GM10847 (cell line): ENCODE measurements around the gene BCO2.

Experiments
- POLR2A ChIP-seq: IDR thresholded peaks from 2 replicates; pipeline ENCODE4 v1.6.1; 2011; ENCODE audit not compliant: insufficient read length; ENCODE audit errors: extremely low read depth

The BCO2 gene

DNA sequence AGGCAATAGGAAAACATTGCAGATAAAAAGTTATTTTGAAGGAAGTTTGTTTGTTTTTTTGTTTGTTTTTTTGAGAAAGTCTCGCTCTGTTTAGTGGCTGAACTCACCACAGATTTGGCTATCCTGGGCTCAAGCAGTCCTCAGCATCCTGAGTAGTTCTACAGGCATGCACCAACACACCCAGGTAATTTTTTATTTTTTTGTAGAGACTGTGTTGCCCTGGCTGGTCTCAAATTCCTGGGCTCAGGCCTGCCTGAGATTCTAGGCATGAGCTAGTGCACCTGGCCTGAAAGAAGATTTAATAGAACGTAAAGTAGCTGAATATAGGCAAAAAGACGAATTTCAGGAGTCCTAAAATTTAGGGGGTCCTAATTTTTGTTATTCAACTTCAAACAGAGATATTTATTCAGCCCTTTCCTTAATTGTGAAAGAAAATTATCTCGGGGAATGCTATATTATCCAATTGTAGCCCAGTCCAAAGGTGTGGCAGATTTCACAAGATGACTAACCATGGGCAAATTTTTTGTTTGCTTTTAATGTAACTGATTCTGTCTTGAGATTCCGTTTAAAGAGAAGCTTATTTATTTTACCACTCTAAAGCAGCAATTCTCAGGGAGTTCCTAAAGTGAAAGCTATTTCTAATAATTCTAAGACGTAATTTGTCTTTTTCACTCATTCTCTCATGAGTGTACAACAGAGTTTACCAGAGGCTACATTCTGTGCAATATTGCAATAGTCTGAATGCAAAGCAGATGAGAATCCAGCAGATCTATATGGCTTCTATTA lies 12.4 kb upstream of the BCO2 start:
- TF ChIP-seq POLR2A, result no peak

DNA sequence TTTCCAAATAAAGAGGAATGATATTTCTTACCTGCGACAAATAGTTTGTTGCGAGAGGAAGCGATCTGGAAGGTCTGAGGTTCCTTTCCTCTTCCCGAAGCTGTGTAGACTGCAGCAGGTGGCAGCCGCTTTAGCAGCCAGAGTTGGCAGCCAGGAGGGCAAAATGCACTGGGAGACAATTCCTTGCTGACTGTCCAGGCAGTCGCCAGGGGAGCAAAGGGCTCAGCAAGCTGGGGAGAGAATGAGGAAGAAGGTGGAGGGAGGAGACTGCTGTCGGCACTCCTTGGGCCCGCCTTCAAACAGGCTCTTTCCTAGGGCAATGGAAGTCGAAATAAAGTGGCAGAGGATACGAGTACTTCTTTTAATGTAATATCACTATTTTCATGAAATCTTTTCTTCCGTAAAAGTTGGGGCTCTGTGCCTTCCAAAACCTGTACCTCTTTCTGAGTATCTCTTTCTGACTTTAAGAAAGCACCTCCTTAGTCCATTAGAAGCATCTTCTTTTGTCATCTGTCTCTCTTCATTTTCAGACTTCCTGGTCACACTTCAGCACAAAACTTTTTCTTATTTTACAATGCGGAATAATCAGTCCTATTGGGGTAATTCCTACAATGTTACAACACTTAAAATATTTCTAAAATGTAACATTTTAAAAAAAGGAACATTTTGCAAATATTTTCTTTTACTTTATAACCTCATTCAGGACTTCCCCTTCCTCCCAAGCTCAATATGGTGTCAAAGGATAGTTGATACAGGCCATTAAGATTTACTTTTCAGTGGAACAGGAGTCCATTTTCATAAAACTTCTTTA lies 11.2 kb upstream of the BCO2 start, which contains the start of gene IL18:
Gene IL18 (minus strand): TSS at position 220 of the 811 bp plus-strand sequence. CDS start 9,041 bp downstream, outside the sequence.
- no peak for TF ChIP-seq POLR2A

DNA sequence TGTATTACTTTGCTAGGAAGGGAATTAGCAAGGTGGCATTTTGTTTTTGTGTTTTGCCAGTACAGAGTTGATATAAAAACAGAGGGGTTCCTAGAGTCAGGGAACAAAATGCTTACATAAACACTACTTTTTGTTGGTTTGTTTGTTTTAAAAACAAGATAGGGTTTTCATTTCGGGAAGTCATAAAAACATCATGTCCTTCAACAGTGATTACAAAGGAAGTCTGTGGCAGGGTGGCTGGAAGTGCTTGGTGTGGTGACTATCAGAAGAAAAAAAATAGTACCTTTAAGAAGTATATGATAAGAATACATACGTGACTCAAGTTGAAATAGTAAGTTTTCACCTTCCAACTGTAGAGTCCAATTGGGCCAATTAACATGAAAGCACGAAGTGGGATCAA lies 10.3 kb upstream of the BCO2 start:
- no peak for TF ChIP-seq POLR2A

DNA sequence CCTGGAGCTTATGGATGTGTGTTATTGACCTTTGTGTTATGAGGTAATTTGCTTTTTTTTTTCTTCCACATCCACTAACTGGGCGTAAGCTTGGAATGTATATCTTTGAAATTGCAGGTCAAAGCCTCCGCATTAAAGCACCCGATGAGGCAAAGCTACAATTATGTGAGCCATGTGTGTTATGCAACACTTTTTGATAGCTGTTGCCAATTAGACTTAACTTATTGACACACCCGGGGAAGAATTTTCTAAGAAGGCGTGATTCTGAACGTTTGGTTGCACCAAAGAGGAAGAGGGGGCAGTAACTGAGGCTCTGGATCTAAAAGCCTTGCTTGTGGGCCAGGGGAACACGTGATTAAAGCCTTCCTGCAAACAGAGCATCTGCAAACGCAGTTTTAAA lies 8.8 kb upstream of the BCO2 start:
- no peak for TF ChIP-seq POLR2A

DNA sequence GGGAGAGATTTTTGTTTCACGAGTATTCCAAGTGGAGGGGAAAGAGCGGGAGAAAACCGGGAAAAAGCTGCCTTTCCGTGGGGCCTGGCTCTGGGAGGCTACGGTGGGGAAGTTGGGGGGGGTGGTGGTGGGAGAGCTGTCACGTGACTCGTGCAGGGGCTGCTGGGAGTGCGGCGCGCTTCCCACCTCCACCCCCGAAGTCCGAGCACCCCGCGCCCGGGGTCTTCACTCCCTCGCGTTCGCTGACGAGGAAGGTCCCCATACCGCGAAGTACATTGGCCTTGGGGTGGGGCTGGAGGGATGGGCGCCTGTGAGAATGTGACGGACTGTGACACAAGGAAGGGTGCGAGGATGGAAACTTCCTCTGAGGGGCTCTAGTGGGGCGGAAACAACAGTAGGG lies 8.2 kb upstream of the BCO2 start, which contains the start of gene TEX12:
Gene TEX12 (plus strand): TSS at position 228 of the 400 bp plus-strand sequence. CDS start 1,897 bp downstream, outside the sequence.
- no peak for TF ChIP-seq POLR2A

DNA sequence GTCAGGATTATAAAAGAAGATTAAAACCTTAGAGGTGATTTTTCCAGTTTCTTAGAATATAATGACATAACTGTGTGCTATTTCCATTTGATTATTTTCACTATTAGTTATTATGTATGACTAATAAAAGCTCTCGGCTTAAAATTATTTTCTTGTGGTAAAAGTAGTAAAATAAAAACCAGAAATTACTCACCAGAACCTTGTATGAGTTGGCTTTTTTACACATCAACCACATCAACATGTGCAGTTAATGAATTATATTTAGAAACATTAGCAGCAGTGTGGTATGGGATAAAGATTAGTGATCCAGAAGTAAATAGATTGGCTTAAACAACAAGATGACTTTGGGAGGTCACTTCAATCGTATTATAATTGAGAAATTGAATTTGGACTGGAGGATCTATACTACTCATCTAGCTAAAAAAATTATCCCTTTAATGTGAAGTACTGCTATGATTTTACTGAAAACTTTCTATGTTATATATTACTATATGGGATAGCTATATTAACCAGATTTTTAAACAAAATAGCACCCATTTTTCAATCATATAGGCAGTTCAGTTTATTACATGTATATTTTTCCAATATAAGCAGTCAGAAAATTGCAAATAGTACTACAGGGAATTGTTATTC lies 2.8 kb upstream of the BCO2 start:
- TF ChIP-seq POLR2A, result no peak

DNA sequence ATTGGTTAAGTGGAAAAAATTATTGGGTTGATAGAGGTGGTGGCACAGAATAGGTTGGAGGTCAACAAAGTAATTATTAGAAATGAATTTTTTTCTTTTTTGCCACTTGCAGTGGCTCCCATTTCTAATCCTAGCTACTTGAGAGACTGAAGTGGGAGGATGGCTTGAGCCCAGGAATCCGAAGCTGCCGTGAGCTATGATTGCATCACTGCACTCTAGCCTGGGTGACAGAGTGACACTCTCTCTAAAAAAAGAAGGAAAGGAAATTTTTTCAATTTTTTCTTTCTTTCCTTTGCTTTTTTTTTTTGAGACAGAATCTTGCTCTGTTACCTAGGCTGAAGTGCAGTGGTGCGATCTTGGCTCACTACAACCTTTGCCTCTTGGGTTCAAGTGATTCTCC lies 2.2 kb upstream of the BCO2 start:
- TF ChIP-seq POLR2A, result no peak

DNA sequence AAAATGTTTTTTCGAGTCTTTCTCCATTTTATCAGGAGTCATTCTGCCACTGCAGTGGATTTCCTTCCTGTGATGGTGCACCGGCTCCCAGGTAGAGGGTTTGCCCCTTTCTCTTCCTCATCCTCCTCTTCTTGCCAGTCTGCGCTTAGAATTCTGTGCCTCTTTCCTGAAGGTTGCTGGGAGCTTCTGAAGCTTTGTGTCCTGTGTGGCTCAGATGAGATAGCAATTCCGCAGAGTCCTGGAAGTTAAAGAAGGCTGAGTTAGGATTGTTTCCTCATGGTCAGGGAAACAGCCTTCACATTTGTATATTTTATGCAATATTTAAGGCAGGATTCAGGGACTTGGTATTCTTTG lies 264 bp downstream of the BCO2 start:
- no peak for TF ChIP-seq POLR2A

DNA sequence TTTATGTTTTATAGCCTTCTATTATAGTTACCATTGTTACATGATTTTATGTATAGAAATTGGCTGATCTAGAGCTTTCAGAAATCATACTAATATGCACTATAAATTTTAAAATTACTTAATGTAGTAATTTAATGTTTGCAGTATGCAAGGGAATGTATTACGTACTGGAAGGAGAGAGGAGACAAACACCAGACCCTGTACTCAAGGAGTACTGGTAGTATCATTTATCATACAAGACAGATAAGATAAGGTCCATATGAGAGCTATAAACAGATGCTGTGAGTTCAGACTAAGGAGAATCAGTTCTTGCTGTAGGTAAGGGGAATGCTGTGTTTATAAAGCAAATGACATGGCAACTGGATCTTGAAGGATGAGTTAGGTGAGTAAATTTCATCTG lies 765 bp downstream of the BCO2 start:
- TF ChIP-seq POLR2A, result no peak

DNA sequence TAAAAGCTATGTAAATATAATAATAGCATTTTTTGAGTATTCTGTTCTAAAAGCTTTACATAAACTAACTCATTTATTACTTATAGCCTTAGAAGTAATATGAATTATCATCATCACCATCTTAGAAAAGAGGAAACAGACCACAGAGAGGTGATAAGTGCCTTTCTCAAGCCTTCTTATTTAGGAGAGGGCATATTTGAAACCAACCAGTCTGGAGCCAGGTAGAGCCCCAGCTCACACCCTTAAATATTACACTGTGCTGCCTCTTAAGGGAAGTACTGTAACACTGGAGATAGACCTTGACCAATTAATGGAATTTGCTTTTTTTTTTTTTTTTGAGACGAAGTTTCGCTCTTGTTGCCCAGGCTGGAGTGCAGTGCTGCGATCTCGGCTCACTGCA lies 2.3 kb downstream of the BCO2 start:
- no peak for TF ChIP-seq POLR2A

DNA sequence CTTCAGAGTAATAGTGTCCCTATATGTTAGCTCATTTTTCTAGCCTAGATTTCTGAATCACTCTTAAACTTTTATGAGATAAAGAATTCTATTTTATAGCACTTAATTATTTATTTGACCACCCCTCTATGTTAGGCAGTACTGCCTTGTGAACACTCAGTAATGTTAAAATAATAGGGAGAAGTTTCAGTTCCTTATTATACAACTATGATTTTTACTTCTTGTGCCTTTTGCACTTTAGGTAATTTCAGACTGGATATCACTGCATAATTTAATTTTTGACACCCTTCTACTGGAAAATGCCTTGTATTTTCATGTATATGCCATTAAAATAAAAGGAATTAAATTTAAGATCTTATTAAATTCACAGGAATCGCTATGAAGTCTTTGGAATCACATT lies 3.1 kb downstream of the BCO2 start:
- TF ChIP-seq POLR2A, result no peak

DNA sequence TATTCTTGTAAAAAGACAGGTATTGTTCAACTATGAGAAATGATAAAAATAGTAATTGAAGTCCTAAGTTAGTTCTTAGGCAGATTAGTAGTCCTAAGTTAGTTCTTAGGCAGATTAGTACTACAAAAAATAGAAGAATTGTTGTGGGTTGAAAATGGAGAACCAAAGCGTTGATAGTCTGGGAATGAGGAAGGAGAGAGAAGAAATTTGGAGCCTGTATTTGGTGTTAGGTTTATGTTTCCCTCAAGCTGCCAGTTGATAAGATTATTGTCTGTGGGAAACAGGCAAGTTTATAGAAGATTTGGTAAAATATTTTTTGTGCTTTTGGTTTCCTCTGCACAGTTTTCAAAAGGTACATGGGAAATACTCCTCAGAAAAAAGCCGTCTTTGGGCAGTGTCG lies 3.6 kb downstream of the BCO2 start:
- TF ChIP-seq POLR2A, result no peak

DNA sequence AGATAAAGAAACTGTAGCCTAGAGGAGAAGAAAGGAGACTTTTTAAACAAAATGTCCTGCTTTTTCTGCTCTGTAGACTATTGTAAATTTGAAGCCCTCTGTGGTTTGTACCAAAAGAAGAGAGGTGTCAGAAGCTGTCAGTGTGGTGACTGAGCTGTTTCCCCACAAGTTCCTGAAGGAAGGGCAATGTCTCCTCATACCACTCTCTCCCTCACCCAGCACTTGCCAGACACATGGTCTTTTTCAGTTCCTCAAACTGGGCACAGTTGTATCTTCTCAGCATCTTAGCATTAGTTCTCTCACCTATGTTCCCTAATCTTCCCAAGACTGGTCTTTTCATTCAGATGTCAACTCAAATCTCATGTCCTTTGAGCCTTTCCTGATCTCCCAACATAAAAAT lies 4.3 kb downstream of the BCO2 start:
- no peak for TF ChIP-seq POLR2A

DNA sequence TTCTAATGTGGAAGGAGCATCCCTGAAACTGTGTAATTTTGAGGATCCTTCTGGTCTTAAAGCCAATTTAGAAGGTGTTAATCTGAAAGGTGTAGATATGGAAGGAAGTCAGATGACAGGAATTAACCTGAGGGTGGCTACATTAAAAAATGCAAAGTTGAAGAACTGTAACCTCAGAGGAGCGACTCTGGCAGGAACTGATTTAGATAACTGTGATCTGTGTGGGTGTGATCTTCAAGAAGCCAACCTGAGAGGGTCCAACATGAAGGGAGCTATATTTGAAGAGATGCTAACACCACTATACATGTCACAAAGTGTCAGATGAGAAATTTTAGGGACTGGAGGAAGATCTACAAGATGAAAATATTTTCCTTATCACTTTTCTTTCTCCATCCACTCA lies 7.6 kb downstream of the BCO2 start:
- no peak for TF ChIP-seq POLR2A

DNA sequence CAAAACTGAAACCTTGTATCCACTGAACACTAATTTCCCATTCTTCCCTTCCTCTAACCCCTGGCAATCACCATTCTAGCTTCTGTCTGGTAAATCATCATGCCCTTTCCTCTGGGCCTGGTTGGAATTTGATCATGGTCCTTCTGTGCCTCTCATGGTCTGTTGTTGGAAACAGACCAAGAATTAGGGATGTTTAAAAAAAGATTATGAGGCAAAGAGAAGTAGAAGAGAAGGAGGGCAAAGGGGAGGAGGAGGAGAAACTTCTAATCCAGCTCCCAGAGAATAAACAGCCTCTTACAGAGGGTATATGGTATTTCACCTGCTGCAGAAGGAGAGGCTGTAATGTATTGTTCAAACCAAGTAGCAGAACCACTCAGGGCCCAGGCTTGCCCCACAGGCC lies 10.6 kb downstream of the BCO2 start:
- TF ChIP-seq POLR2A, result no peak

DNA sequence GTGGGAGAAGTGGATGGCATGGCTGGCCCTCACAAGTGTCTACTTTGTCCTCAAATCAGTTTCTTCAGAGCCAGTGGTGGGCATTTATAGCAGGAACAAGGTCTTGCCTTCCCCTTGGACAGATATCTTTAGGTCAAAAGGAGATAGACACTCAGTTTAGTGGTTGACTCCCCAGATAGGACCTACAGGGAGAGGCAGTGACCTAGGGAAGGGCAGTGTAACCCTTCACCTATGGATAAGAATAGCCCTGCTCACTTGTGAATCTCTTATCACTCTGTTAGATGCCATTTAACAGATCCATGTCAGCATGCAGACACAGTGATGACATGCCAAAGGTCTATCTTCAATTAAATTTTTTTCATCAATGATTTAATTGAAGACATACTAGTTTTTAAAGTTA lies 11.0 kb downstream of the BCO2 start:
- no peak for TF ChIP-seq POLR2A
